Natural killer cell treated with Interleukin-12 subunit alpha and Interleukin-12 subunit beta and Interleukin-15 and Interleukin-18, amount 100 ng/mL, for 72 hours (primary cell): Measurements from ENCODE around the gene EPPIN. TPM values are rescaled to one million over a fixed set of nuclear protein-coding genes. Genes with fewer than 3 reads are reported as not detected.
A peak's percentile ranks its signal among the peaks of the same experiment; 100 is the strongest.

Source experiments
- ATAC-seq, 2 donors: fragments of 150-1000 bp; cut with Tn5 transposase in 1 of 2; sonication (Bioruptor Pico), chemical (Tn5 transposase) in 1 of 2; 2 replicates each; pipeline ENCODE4 v1.10.0; 2021
- DNase-seq: peaks from one replicate; pipeline ENCODE4 v3.0.0; 2022; ENCODE audit warnings: low spot score
- H3K27ac Mint-ChIP-seq, 2 donors: 1 replicate in 1 of 2; 2 replicates in 1 of 2; pipeline ENCODE4 v1.8.0; 2022; ENCODE audit warnings: mixed read lengths in 2 of 2, mild to moderate bottlenecking in 1 of 2, moderate library complexity in 1 of 2
- H3K27me3 Mint-ChIP-seq, 2 donors: 1 replicate in 1 of 2; 2 replicates in 1 of 2; pipeline ENCODE4 v1.8.0; 2022; ENCODE audit warnings: mixed read lengths in 2 of 2
- H3K36me3 Mint-ChIP-seq: one replicate; pipeline ENCODE4 v1.8.0; 2022; ENCODE audit warnings: mixed read lengths
- H3K4me1 Mint-ChIP-seq, 2 donors: 1 replicate in 1 of 2; 2 replicates in 1 of 2; pipeline ENCODE4 v1.8.0; 2022; ENCODE audit warnings: low read depth in 2 of 2, mixed read lengths in 2 of 2, mild to moderate bottlenecking in 1 of 2
- H3K4me3 Mint-ChIP-seq: one replicate; pipeline ENCODE4 v1.8.0; 2022; ENCODE audit warnings: mixed read lengths
- H3K9me3 Mint-ChIP-seq: 2 replicates; pipeline ENCODE4 v1.8.0; 2022; ENCODE audit warnings: mixed read lengths
- total RNA-seq, 2 donors: library from RNA; stranded (reverse); gene quantifications; one replicate each; pipeline ENCODE4 v1.2.3, GENCODE V29; 2022

The EPPIN gene
- total RNA-seq, 2 donors from 2014 or later, result not detected

GRCh38 chr20:45510242-45510862, 36.8 kb downstream of the EPPIN start:
- Mint-ChIP-seq H3K36me3 (no peaks in the 10 kb centered on the region), H3K27me3 (peaks cover 26 to 54% of the 10 kb centered on the region in 2 donors), H3K4me1 (no peaks in the 10 kb centered on the region), H3K4me3 (no peak overlapping the region), H3K27ac (no peak overlapping the region), H3K9me3 (no peaks in the 10 kb centered on the region)
- no peak for ATAC-seq
- no peak for DNase-seq

GRCh38 chr20:45509091-45509490, 38.1 kb downstream of the EPPIN start:
- Mint-ChIP-seq H3K27me3 (peaks cover 22 to 47% of the 10 kb centered on the region in 2 donors), H3K9me3 (no peaks in the 10 kb centered on the region), H3K27ac (no peak overlapping the region), H3K4me1 (no peaks in the 10 kb centered on the region), H3K36me3 (no peaks in the 10 kb centered on the region), H3K4me3 (no peak overlapping the region)
- no peak for DNase-seq
- ATAC-seq, result no peak

- no peaks in the 10 kb centered on the region for H3K36me3 Mint-ChIP-seq
- ATAC-seq (no peak), DNase-seq (no peak)
- H3K9me3 Mint-ChIP-seq, result no peaks in the 10 kb centered on the region
- H3K27me3 Mint-ChIP-seq, result peaks cover 22 to 52% of the 10 kb centered on the region in 2 donors
- no peak overlapping the region for H3K4me3 Mint-ChIP-seq
- H3K27ac Mint-ChIP-seq, result peak overlapping the region in 1 of 2 donors; percentile 48
- no peaks in the 10 kb centered on the region for H3K4me1 Mint-ChIP-seq
These were observed 38.9 kb downstream of the EPPIN start for GRCh38 chr20:45508068-45508886.

- Mint-ChIP-seq H3K36me3 (no peaks in the 10 kb centered on the region), H3K27ac (no peak overlapping the region), H3K4me1 (no peaks in the 10 kb centered on the region), H3K27me3 (peaks cover 22 to 46% of the 10 kb centered on the region in 2 donors), H3K9me3 (no peaks in the 10 kb centered on the region), H3K4me3 (no peak overlapping the region)
- no peak for ATAC-seq
- DNase-seq, result no peak
These were observed 40.0 kb downstream of the EPPIN start for GRCh38 chr20:45507011-45507820.

GRCh38 chr20:45506398-45506797, 40.8 kb downstream of the EPPIN start:
- ATAC-seq (no peak), DNase-seq (no peak)
- no peaks in the 10 kb centered on the region for H3K9me3 Mint-ChIP-seq
- H3K4me3 Mint-ChIP-seq, result no peak overlapping the region
- H3K4me1 Mint-ChIP-seq, result no peaks in the 10 kb centered on the region
- no peaks in the 10 kb centered on the region for H3K36me3 Mint-ChIP-seq
- peaks cover 24 to 45% of the 10 kb centered on the region in 2 donors for H3K27me3 Mint-ChIP-seq
- no peak overlapping the region for H3K27ac Mint-ChIP-seq

- Mint-ChIP-seq H3K36me3 (no peaks in the 10 kb centered on the region), H3K4me3 (no peak overlapping the region)
- no peak for ATAC-seq
These were observed 43.8 kb downstream of the EPPIN start for GRCh38 chr20:45503403-45503802.

GRCh38 chr20:45502561-45502960, 44.6 kb downstream of the EPPIN start:
- no peaks in the 10 kb centered on the region for H3K4me1 Mint-ChIP-seq
- DNase-seq (no peak), ATAC-seq (no peak)
- H3K36me3 Mint-ChIP-seq, result no peaks in the 10 kb centered on the region
- H3K27ac Mint-ChIP-seq, result no peak overlapping the region
- no peaks in the 10 kb centered on the region for H3K9me3 Mint-ChIP-seq
- no peak overlapping the region for H3K4me3 Mint-ChIP-seq
- H3K27me3 Mint-ChIP-seq, result peaks cover 17 to 47% of the 10 kb centered on the region in 2 donors

More at GRCh38 chr20:45503403-45503802, 43.8 kb downstream of the EPPIN start:
- Mint-ChIP-seq H3K27me3 (peaks cover 22 to 54% of the 10 kb centered on the region in 2 donors), H3K4me1 (no peaks in the 10 kb centered on the region), H3K27ac (no peak overlapping the region), H3K9me3 (no peaks in the 10 kb centered on the region)
- DNase-seq, result no peak

GRCh38 chr20:45501600-45501999, 45.6 kb downstream of the EPPIN start:
- ATAC-seq, result no peak
- H3K27me3 Mint-ChIP-seq, result peaks cover 17 to 44% of the 10 kb centered on the region in 2 donors
- H3K36me3 Mint-ChIP-seq, result no peaks in the 10 kb centered on the region
- no peaks in the 10 kb centered on the region for H3K9me3 Mint-ChIP-seq
- DNase-seq, result no peak
- no peak overlapping the region for H3K27ac Mint-ChIP-seq
- H3K4me1 Mint-ChIP-seq, result no peaks in the 10 kb centered on the region
- no peak overlapping the region for H3K4me3 Mint-ChIP-seq

- DNase-seq (no peak), ATAC-seq (peak in 1 of 2 donors; percentile 45)
- H3K4me3 Mint-ChIP-seq, result no peak overlapping the region
- H3K27me3 Mint-ChIP-seq, result peaks cover 22 to 48% of the 10 kb centered on the region in 2 donors
- no peaks in the 10 kb centered on the region for H3K36me3 Mint-ChIP-seq
- no peaks in the 10 kb centered on the region for H3K9me3 Mint-ChIP-seq
- no peak overlapping the region for H3K27ac Mint-ChIP-seq
- no peaks in the 10 kb centered on the region for H3K4me1 Mint-ChIP-seq
These were observed 47.2 kb downstream of the EPPIN start for GRCh38 chr20:45500022-45500421.

GRCh38 chr20:45497971-45498494, 49.2 kb downstream of the EPPIN start:
- H3K27ac Mint-ChIP-seq, result no peak overlapping the region
- no peak for ATAC-seq
- H3K27me3 Mint-ChIP-seq, result peaks cover 22 to 41% of the 10 kb centered on the region in 2 donors
- DNase-seq, result no peak
- H3K4me1 Mint-ChIP-seq, result no peaks in the 10 kb centered on the region
- H3K9me3 Mint-ChIP-seq, result no peaks in the 10 kb centered on the region
- no peaks in the 10 kb centered on the region for H3K36me3 Mint-ChIP-seq
- H3K4me3 Mint-ChIP-seq, result no peak overlapping the region

- H3K4me1 Mint-ChIP-seq, result no peaks in the 10 kb centered on the region
- ATAC-seq (no peak), DNase-seq (no peak)
- no peaks in the 10 kb centered on the region for H3K36me3 Mint-ChIP-seq
- H3K9me3 Mint-ChIP-seq, result no peaks in the 10 kb centered on the region
- H3K4me3 Mint-ChIP-seq, result no peak overlapping the region
- H3K27ac Mint-ChIP-seq, result no peak overlapping the region
- peaks cover 23 to 42% of the 10 kb centered on the region in 2 donors for H3K27me3 Mint-ChIP-seq
These were observed 51.0 kb downstream of the EPPIN start for GRCh38 chr20:45496166-45496565.

GRCh38 chr20:45495501-45495941, 51.7 kb downstream of the EPPIN start:
- Mint-ChIP-seq H3K27me3 (peaks cover 25 to 35% of the 10 kb centered on the region in 2 donors), H3K4me3 (no peak overlapping the region), H3K9me3 (no peaks in the 10 kb centered on the region), H3K27ac (no peak overlapping the region), H3K4me1 (no peaks in the 10 kb centered on the region), H3K36me3 (no peaks in the 10 kb centered on the region)
- ATAC-seq (no peak), DNase-seq (no peak)
